GM23248 (cell line): ENCODE data around the gene IFI16. TPM values are rescaled to one million over a fixed set of nuclear protein-coding genes. Genes with fewer than 3 reads are reported as not detected.

ENCODE experiments used
- DNase-seq: peaks from one replicate; pipeline ENCODE4 v3.0.0-alpha.2; 2015
- H2AFZ ChIP-seq: fragments of 200-600 bp; sonication (generic); 2 replicates; pipeline ENCODE4 v1.6.1; 2016; ENCODE audit warnings: antibody characterized with exemption
- H3F3A ChIP-seq: fragments of 200-600 bp; sonication (generic); 2 replicates; pipeline ENCODE4 v1.6.1; 2016; ENCODE audit warnings: mild to moderate bottlenecking, antibody characterized with exemption, mixed run types; ENCODE audit not compliant: insufficient read depth
- H3K27ac ChIP-seq: fragments of 200-600 bp; sonication (generic); 2 replicates; pipeline ENCODE4 v1.5.1; 2016; ENCODE audit warnings: mild to moderate bottlenecking
- H3K27me3 ChIP-seq: fragments of 200-600 bp; sonication (generic); replicated peaks from 2 replicates; pipeline ENCODE4 v1.6.1; 2016; ENCODE audit warnings: mild to moderate bottlenecking; ENCODE audit not compliant: insufficient read depth
- H3K36me3 ChIP-seq: fragments of 200-600 bp; sonication (generic); 2 replicates; pipeline ENCODE4 v1.6.1; 2016; ENCODE audit warnings: low read depth, mild to moderate bottlenecking
- H3K4me1 ChIP-seq: fragments of 200-600 bp; sonication (generic); 2 replicates; pipeline ENCODE4 v1.6.1; 2016; ENCODE audit warnings: mild to moderate bottlenecking; ENCODE audit not compliant: insufficient read depth
- H3K4me2 ChIP-seq: fragments of 200-600 bp; sonication (generic); one replicate; pipeline ENCODE4 v1.6.1; 2016; ENCODE audit warnings: mild to moderate bottlenecking; ENCODE audit not compliant: unreplicated experiment
- H3K4me3 ChIP-seq: fragments of 200-600 bp; sonication (generic); 2 replicates; pipeline ENCODE4 v1.5.1; 2016; ENCODE audit warnings: mild to moderate bottlenecking
- H3K79me2 ChIP-seq: fragments of 200-600 bp; sonication (generic); 2 replicates; pipeline ENCODE4 v1.6.1; 2016; ENCODE audit warnings: mild to moderate bottlenecking; ENCODE audit not compliant: insufficient read depth
- H3K9ac ChIP-seq: fragments of 200-600 bp; sonication (generic); 2 replicates; pipeline ENCODE4 v1.6.1; 2016; ENCODE audit warnings: mild to moderate bottlenecking
- H3K9me2 ChIP-seq: fragments of 200-600 bp; sonication (generic); 2 replicates; pipeline ENCODE4 v1.6.1; 2016; ENCODE audit warnings: mixed run types, mild to moderate bottlenecking, moderate library complexity; ENCODE audit not compliant: insufficient read depth
- H3K9me3 ChIP-seq: fragments of 200-600 bp; sonication (generic); one replicate; pipeline ENCODE4 v1.6.1; 2017; ENCODE audit warnings: low read depth
- H4K20me1 ChIP-seq: fragments of 200-600 bp; sonication (generic); 2 replicates; pipeline ENCODE4 v1.6.0; 2016; ENCODE audit not compliant: insufficient read depth
- EZH2 ChIP-seq: fragments of 200-600 bp; sonication (generic); IDR thresholded peaks from 2 replicates; pipeline ENCODE4 v1.6.1; 2018; ENCODE audit warnings: antibody characterized with exemption, mild to moderate bottlenecking; ENCODE audit not compliant: insufficient read depth, poor library complexity, severe bottlenecking
- EZH2phosphoT487 ChIP-seq: fragments of 200-600 bp; sonication (generic); IDR thresholded peaks from 2 replicates; pipeline ENCODE4 v1.6.1; 2018; ENCODE audit warnings: antibody characterized with exemption, moderate library complexity, mild to moderate bottlenecking, low read depth; ENCODE audit not compliant: insufficient read depth
- WGBS, 2 experiments: methylation state at CpG; one replicate each; pipeline ENCODE4 v1.1.6; 2015 to 2017; ENCODE audit warnings: low lambda C conversion rate in 2 of 2, low coverage in 1 of 2; ENCODE audit errors: missing lambda C conversion rate in 2 of 2; 5-methylcytosine and 5-hydroxymethylcytosine counted together
- in situ Hi-C: fragments of 300-500 bp; cut with MboI; formaldehyde crosslinking; loops from 2 replicates; pipeline ENCODE4 v1.15.0; 2020
- polyA plus RNA-seq: library from polyadenylated mRNA; unstranded; fragments of >200 nt; fragmentation: Nextera tagmentation; extraction: Ambion mirVana; gene quantifications from 2 replicates; pipeline ENCODE4 v1.2.1, GENCODE V29; 2016
- total RNA-seq: library from RNA; depleted of rRNA; stranded (reverse); fragments of >200 nt; shearing (Covaris generic); gene quantifications from 2 replicates; pipeline ENCODE4 v1.2.3, GENCODE V29; 2014

The IFI16 gene
- total and polyA plus RNA-seq, 2 experiments from 2014 or later: 36.4 to 88.9 TPM

GRCh38 chr1:158996998-158997397 lies 12.7 kb upstream of the IFI16 start:
- H2AFZ ChIP-seq: no peak overlapping the region
- no peaks in the 10 kb centered on the region for H3K9me2 ChIP-seq
- H3K27ac ChIP-seq: no peak overlapping the region
- no peak overlapping the region for H3K4me2 ChIP-seq
- H3K79me2 ChIP-seq: peaks cover 4% of the 10 kb centered on the region; the same call in 1 of the 2 replicates
- H3K4me1 ChIP-seq: peaks cover 17% of the 10 kb centered on the region
- in situ Hi-C loops: loop anchor here (25.0 kb wide), 1 partner anchor 785 kb away; no protein-coding TSS in a partner anchor
- H3F3A ChIP-seq: peaks cover 23% of the 10 kb centered on the region
- H3K9me3 ChIP-seq: no peaks in the 10 kb centered on the region
- TF ChIP-seq EZH2phosphoT487 (no peak), EZH2 (no peak)
- no peak overlapping the region for H3K9ac ChIP-seq
- no peak for DNase-seq
- H3K4me3 ChIP-seq: no peak overlapping the region
- H3K27me3 ChIP-seq: no peaks in the 10 kb centered on the region
- WGBS, 2 experiments: 53 to 55% methylated on average over 5 of the region's 5 CpGs
- H4K20me1 ChIP-seq: no peaks in the 10 kb centered on the region
- H3K36me3 ChIP-seq: no peaks in the 10 kb centered on the region

- Histone ChIP-seq H3K4me1 (peaks cover 17% of the 10 kb centered on the region), H3K4me2 (peak overlapping the region; percentile 97), H3K36me3 (no peaks in the 10 kb centered on the region), H3F3A (peaks cover 23% of the 10 kb centered on the region), H2AFZ (peak overlapping the region; percentile 97), H3K9me3 (no peaks in the 10 kb centered on the region), H3K27ac (no peak overlapping the region), H3K27me3 (no peaks in the 10 kb centered on the region), H4K20me1 (no peaks in the 10 kb centered on the region), H3K9ac (peak overlapping the region; percentile 86; the same call in 1 of the 2 replicates), H3K79me2 (peaks cover 4% of the 10 kb centered on the region; the same call in 1 of the 2 replicates), H3K9me2 (no peaks in the 10 kb centered on the region), H3K4me3 (peak overlapping the region; percentile 83)
- 37 to 41% methylated on average over 6 of the region's 6 CpGs for WGBS, 2 experiments
- DNase-seq: no peak
- in situ Hi-C loops: loop anchor here (25.0 kb wide), 1 partner anchor 786 kb away; no protein-coding TSS in a partner anchor
- no peak for TF ChIP-seq EZH2phosphoT487
- no peak for TF ChIP-seq EZH2
Measured at GRCh38 chr1:158998037-158998780, 11.5 kb upstream of the IFI16 start.

- Histone ChIP-seq H3K27me3 (no peaks in the 10 kb centered on the region), H3K9me2 (no peaks in the 10 kb centered on the region), H3K4me1 (peaks cover 17% of the 10 kb centered on the region), H3K4me3 (peak overlapping the region; percentile 83), H4K20me1 (no peaks in the 10 kb centered on the region), H3K9ac (peak overlapping the region; percentile 86), H3K36me3 (no peaks in the 10 kb centered on the region), H3K27ac (peak overlapping the region; percentile 95), H3K9me3 (no peaks in the 10 kb centered on the region), H3K79me2 (peaks cover 4% of the 10 kb centered on the region; the same call in 1 of the 2 replicates), H3K4me2 (peak overlapping the region; percentile 97), H3F3A (peaks cover 23% of the 10 kb centered on the region), H2AFZ (peak overlapping the region; percentile 97)
- peak; percentile 78 for DNase-seq
- 0 to 1% methylated on average over 13 of the region's 13 CpGs for WGBS, 2 experiments
- TF ChIP-seq EZH2phosphoT487 (no peak), EZH2 (no peak)
- in situ Hi-C loops: loop anchor here (25.0 kb wide), 1 partner anchor 786 kb away; no protein-coding TSS in a partner anchor
Measured at GRCh38 chr1:158998781-158999161, 10.9 kb upstream of the IFI16 start.

DNA sequence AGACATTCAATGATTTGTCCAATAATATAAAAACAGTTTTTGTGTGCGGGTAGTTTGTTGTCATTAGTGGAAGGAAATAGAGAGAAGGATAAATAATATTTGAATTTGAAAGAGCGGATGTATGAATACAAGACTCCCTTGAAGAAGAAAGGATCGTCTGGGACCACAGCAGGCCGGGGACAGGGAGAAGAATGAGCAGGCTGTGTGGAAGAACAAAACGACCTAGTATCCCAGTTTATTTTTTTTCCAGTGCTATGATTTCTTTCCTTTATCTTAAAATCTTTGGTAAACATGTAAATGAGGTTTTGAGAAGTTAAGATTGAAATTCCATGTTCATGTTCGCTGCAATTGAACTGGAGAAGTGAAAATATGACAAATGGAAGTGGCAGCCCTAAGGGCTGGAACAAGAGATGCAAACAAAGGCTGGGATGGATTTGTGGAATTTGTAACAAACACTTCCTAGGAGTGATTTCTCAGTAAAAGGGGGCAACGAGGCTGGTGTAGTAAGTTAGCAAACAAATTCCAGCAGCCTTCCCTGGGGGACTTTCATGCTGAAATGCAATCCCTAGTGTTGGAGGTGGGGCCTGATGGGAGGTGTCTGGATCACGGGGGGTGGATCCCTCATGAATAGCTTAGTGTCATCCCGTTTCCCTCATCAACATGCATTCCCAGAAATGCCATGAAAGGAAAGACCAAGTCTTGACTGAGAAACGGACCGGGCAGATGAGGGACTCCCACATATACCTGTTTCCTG lies 10.2 kb upstream of the IFI16 start:
- Histone ChIP-seq H3K4me1 (peaks cover 23% of the 10 kb centered on the region), H3K9me2 (no peaks in the 10 kb centered on the region), H3K79me2 (peaks cover 4% of the 10 kb centered on the region; the same call in 1 of the 2 replicates), H3K4me2 (peak overlapping the region; percentile 97), H3K9ac (peak overlapping the region; percentile 86), H3K27ac (peak overlapping the region; percentile 95), H3K36me3 (no peaks in the 10 kb centered on the region), H2AFZ (peak overlapping the region; percentile 97), H3K4me3 (peak overlapping the region; percentile 83), H3K9me3 (no peaks in the 10 kb centered on the region), H4K20me1 (no peaks in the 10 kb centered on the region), H3F3A (peaks cover 28% of the 10 kb centered on the region), H3K27me3 (no peaks in the 10 kb centered on the region)
- TF ChIP-seq EZH2: no peak
- no peak for TF ChIP-seq EZH2phosphoT487
- peak; percentile 92 for DNase-seq
- WGBS, 2 experiments: 1 to 3% methylated on average over 11 of the region's 11 CpGs
- in situ Hi-C loops: loop anchor here (25.0 kb wide), 1 partner anchor 787 kb away; no protein-coding TSS in a partner anchor
